ENCODE results near the gene MRPS10.
"Not testable (repeated sequence)": the region's sequence is repeated elsewhere in the genome, so short reads cannot be mapped to it uniquely, and the experiment has no call there.

MRPS10 gene

GRCh38 chr6:42176981-42177380, 40.7 kb downstream of the MRPS10 start:
- DNase-seq (ENCODE audit: low read depth), result no peak

GRCh38 chr6:42175860-42176259, 41.8 kb downstream of the MRPS10 start:
- DNase-seq (ENCODE audit: low read depth), result no peak

GRCh38 chr6:42173101-42173500, 44.6 kb downstream of the MRPS10 start, which contains the start of gene GUCA1A:
GUCA1A (plus strand) TSS chr6:42173364; CDS start chr6:42173614, 250 bp downstream.
- no peak for DNase-seq (ENCODE audit: low read depth)

- no peak for DNase-seq (ENCODE audit: low read depth)
These were observed 45.7 kb downstream of the MRPS10 start for GRCh38 chr6:42171813-42172581.

- not testable (repeated sequence) for DNase-seq (ENCODE audit: low read depth)
These were observed 47.9 kb downstream of the MRPS10 start for GRCh38 chr6:42169780-42170179.

- no peak for DNase-seq (ENCODE audit: low read depth)
These were observed 49.0 kb downstream of the MRPS10 start for GRCh38 chr6:42168650-42169049.

- peak; percentile 76 for DNase-seq (ENCODE audit: low read depth)
These were observed 51.1 kb downstream of the MRPS10 start for GRCh38 chr6:42166444-42167141.

- DNase-seq (ENCODE audit: low read depth), result no peak
These were observed 52.6 kb downstream of the MRPS10 start for GRCh38 chr6:42165016-42165415.

- no peak for DNase-seq (ENCODE audit: low read depth)
These were observed 53.7 kb downstream of the MRPS10 start for GRCh38 chr6:42163981-42164380.

GRCh38 chr6:42162812-42163211, 54.8 kb downstream of the MRPS10 start:
- no peak for DNase-seq (ENCODE audit: low read depth)

GRCh38 chr6:42162384-42162783, 55.3 kb downstream of the MRPS10 start:
- no peak for DNase-seq (ENCODE audit: low read depth)

- no peak for DNase-seq (ENCODE audit: low read depth)
These were observed 58.1 kb downstream of the MRPS10 start for GRCh38 chr6:42159431-42160024.

GRCh38 chr6:42158631-42159030, 59.0 kb downstream of the MRPS10 start:
- no peak for DNase-seq (ENCODE audit: low read depth)

GRCh38 chr6:42158011-42158410, 59.6 kb downstream of the MRPS10 start:
- DNase-seq (ENCODE audit: low read depth), result no peak

Measured in activated gamma-delta T cell treated with anti-CD3 and anti-CD28 coated beads, Interleukin-2, amount 50 U/mL, for 16 hours (primary cell).